Prostate gland (tissue), 2 donors: ENCODE data around the gene TRUB1. TPM values are rescaled to one million over a fixed set of nuclear protein-coding genes. Genes with fewer than 3 reads are reported as not detected.

ENCODE experiments used
- DNase-seq: peaks from one replicate; pipeline ENCODE4 v3.0.0-alpha.2; 2019; ENCODE audit warnings: low spot score
- H3K27ac ChIP-seq, 2 donors: fragments of 200-600 bp; sonication (generic); 2 replicates each; pipeline ENCODE4 v1.5.1; 2017 to 2019
- H3K27me3 ChIP-seq: fragments of 200-600 bp; sonication (generic); replicated peaks from 2 replicates; pipeline ENCODE4 v1.5.1; 2019; ENCODE audit not compliant: insufficient read depth
- H3K36me3 ChIP-seq, 2 donors: fragments of 200-600 bp; sonication (generic); 1 replicate in 1 of 2; 2 replicates in 1 of 2; pipeline versions ENCODE4 v1.5.1 to v1.8.1; 2017 to 2019
- H3K4me1 ChIP-seq: fragments of 200-600 bp; sonication (generic); replicated peaks from 2 replicates; pipeline ENCODE4 v1.5.1; 2019
- H3K4me3 ChIP-seq, 2 donors: fragments of 200-600 bp; sonication (generic); 2 replicates each; pipeline ENCODE4 v1.5.1; 2017 to 2019
- H3K9me3 ChIP-seq: fragments of 200-600 bp; sonication (generic); 2 replicates; pipeline ENCODE4 v1.5.1; 2017
- POLR2A ChIP-seq: fragments of 450-650 bp; IDR thresholded peaks from one replicate; pipeline ENCODE4 v1.6.1; 2016; ENCODE audit warnings: antibody characterized with exemption, mild to moderate bottlenecking
- POLR2AphosphoS5 ChIP-seq: sonication (generic); formaldehyde crosslinking; IDR thresholded peaks from one replicate; pipeline ENCODE4 v1.6.1; 2017; ENCODE audit warnings: antibody characterized with exemption
- WGBS: methylation state at CpG from one replicate; pipeline ENCODE4 v1.1.5; 2018; 5-methylcytosine and 5-hydroxymethylcytosine counted together
- intact Hi-C: fragments of 100-400 bp; cut with DNase I; formaldehyde crosslinking; loops from one replicate; pipeline ENCODE4 v1.14.2; 2022
- total RNA-seq, 2 donors: library from RNA; depleted of rRNA; stranded (reverse); fragments of >200 nt; gene quantifications; one replicate each; pipeline ENCODE4 v1.1.0, GENCODE V29; 2016
- TF ChIP-seq, protein P1 (sequence below), 4 experiments: fragments of 200-600 bp in 2 of 4; fragments of 450-650 bp in 2 of 4; sonication (generic) in 2 of 4; IDR thresholded peaks; 1 replicate in 3 of 4; 2 replicates in 1 of 4; pipeline ENCODE4 v1.5.1; 2016 to 2019; ENCODE audit warnings: antibody characterized with exemption in 4 of 4, mild to moderate bottlenecking in 2 of 4, moderate library complexity in 2 of 4

The TRUB1 gene
- total RNA-seq, 2 donors from 2014 or later: 24.7 to 29.1 TPM

DNA sequence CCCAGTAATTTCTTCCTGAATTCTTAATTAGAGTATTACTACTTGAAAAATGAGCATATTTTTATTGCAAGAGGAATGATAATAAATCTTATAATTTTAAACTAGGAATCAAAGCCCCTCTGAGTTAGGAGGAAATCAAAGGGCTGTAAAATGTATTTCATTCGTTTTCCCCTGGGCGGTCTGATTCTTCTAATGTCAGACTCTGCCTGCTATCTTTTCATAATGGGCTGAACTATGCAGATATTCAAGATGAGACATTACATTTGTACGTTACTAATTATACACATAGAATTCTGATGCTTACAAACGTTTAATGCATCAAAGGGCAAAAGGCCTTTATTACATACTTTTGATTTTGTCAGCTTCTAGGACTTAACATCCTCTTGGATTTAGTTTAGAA lies 16.0 kb upstream of the TRUB1 start:
- WGBS: 72% methylated on average over 4 of the region's 4 CpGs

DNA sequence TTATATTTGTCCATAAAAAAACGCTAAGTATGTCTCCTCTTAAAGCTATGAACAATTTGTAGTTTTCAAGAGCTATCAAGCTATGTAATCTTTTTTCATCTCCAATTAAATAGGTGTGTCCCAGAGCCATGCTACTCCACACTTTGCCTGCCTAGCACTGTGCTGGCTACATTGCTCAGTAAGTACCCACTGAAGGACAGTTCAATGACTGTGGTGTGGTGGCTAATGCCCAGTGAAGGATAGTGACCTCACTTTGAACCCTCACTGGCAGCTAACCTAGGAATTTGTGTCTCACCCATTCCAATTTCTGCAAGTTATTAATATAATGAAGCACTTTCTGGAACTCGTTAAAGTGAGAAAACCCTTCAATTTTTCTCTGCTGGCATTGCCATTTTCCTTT lies 14.4 kb upstream of the TRUB1 start:
- no peak overlapping the region for H3K27ac ChIP-seq
- no peaks in the 10 kb centered on the region for H3K9me3 ChIP-seq
- no peak overlapping the region for H3K4me3 ChIP-seq
- 74% methylated on average over 2 of the region's 2 CpGs for WGBS
- no peaks in the 10 kb centered on the region for H3K36me3 ChIP-seq
- TF ChIP-seq POLR2A: no peak
- TF ChIP-seq POLR2AphosphoS5: no peak
- TF ChIP-seq, protein P1, sequence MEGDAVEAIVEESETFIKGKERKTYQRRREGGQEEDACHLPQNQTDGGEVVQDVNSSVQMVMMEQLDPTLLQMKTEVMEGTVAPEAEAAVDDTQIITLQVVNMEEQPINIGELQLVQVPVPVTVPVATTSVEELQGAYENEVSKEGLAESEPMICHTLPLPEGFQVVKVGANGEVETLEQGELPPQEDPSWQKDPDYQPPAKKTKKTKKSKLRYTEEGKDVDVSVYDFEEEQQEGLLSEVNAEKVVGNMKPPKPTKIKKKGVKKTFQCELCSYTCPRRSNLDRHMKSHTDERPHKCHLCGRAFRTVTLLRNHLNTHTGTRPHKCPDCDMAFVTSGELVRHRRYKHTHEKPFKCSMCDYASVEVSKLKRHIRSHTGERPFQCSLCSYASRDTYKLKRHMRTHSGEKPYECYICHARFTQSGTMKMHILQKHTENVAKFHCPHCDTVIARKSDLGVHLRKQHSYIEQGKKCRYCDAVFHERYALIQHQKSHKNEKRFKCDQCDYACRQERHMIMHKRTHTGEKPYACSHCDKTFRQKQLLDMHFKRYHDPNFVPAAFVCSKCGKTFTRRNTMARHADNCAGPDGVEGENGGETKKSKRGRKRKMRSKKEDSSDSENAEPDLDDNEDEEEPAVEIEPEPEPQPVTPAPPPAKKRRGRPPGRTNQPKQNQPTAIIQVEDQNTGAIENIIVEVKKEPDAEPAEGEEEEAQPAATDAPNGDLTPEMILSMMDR (IDR thresholded peaks at IDR 0.05): no peak
- H3K4me1 ChIP-seq: no peaks in the 10 kb centered on the region
- H3K27me3 ChIP-seq: no peaks in the 10 kb centered on the region
- no peak for DNase-seq
- intact Hi-C loops: no loop called here

More for the DNA sequence above, 16.0 kb upstream of the TRUB1 start:
- no peak for DNase-seq
- Histone ChIP-seq H3K4me1 (no peaks in the 10 kb centered on the region), H3K27ac (no peak overlapping the region), H3K36me3 (no peaks in the 10 kb centered on the region), H3K9me3 (no peaks in the 10 kb centered on the region), H3K4me3 (no peak overlapping the region), H3K27me3 (no peaks in the 10 kb centered on the region)
- TF ChIP-seq, protein P1 (IDR thresholded peaks at IDR 0.05): no peak
- TF ChIP-seq POLR2AphosphoS5 (no peak), POLR2A (no peak)
- intact Hi-C loops: no loop called here

DNA sequence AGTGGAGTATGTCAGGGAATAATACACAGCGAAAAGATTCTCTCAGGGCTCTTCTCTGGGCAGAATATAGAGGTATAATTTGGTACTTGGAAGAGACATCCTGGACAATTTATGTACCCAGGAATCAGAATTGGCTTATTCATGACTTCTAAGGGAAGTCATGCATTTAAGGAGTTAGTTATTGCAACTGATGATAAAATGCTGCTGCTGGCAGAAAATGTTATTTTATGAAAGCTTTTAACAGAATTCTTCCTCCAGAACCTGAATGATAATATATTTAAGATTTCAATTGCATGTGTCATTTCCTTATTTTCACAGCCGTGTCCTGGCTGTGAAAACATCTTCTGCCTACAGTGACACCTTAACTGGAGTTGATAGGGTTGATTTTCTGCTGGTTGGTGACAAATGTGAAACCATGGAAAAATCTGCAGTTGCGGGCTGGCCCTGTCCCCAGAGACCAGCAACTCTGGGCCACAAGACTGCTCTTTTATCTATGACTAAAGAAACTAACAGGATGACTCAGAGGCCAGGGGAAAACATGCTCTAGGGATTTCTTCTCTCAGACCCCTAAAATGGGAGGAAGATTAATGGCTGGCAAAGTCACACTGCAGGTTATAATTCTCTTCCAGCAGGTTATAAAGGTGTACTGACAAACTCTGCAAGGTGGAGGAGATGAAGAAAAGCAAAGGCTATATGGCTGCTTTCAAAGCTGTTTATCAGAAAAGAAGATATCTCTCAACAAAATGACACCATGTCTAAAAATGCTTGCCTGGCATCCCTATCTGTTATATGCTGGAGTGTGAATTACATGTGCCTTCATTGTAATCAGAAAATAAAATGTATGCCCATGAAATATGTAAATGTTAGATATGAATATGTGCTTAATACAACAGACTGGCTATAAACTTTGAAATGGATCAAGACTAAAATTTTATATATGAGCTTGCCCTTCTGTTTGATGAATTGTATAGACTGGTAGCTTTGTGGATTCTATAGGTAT lies 12.1 kb upstream of the TRUB1 start:
- Histone ChIP-seq H3K4me3 (no peak overlapping the region), H3K4me1 (no peaks in the 10 kb centered on the region), H3K27me3 (no peaks in the 10 kb centered on the region), H3K9me3 (no peaks in the 10 kb centered on the region), H3K36me3 (no peaks in the 10 kb centered on the region), H3K27ac (no peak overlapping the region)
- intact Hi-C loops: no loop called here
- WGBS: 50% methylated on average over 3 of the region's 3 CpGs
- TF ChIP-seq, protein P1 (IDR thresholded peaks at IDR 0.05): no peak
- TF ChIP-seq POLR2A (no peak), POLR2AphosphoS5 (no peak)
- DNase-seq: no peak

DNA sequence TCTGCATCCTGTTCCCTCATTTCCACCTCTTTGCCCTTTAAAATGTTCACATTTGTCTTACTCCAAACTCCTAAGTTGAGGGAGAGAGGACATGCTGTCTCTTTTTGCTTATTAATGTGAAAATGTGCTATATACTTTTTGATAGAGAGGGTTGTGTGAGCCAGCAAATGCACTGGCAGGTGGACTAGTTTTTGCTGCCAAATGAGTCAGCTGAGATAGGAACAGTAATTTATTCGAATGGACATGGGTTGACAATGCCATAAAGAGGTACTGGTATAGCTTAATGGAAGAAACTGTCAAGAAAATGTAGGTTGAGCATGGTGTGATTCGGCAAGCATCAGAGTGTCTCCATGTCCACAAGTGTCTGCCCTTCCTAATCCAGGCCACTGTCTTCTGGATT lies 9.2 kb upstream of the TRUB1 start:
- H3K9me3 ChIP-seq: no peaks in the 10 kb centered on the region
- no peaks in the 10 kb centered on the region for H3K27me3 ChIP-seq
- DNase-seq: no peak
- TF ChIP-seq POLR2A (no peak), POLR2AphosphoS5 (no peak)
- TF ChIP-seq, protein P1 (IDR thresholded peaks at IDR 0.05): no peak
- H3K4me3 ChIP-seq: no peak overlapping the region
- intact Hi-C loops: no loop called here
- no peaks in the 10 kb centered on the region for H3K36me3 ChIP-seq
- H3K4me1 ChIP-seq: no peaks in the 10 kb centered on the region
- WGBS: 53% methylated on average over 2 of the region's 2 CpGs
- no peak overlapping the region for H3K27ac ChIP-seq

DNA sequence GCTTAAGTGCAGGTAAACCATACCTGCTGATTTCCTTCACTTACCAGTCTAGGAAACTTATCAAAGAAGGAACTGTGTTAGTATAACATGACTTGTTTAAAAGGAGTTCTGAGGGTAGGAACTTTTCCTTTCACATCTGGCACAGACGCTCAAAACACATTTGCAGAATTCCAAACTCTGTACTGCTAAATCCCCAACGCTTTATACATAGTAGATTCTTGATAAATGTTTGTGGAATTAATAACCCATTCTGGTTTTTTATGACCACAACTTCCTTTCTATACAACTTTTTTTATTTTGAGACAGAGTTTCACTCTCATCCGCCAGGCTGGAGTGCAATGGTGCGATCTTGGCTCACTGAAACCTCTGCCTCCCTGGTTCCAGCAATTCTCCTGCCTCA lies 7.7 kb upstream of the TRUB1 start:
- H3K4me1 ChIP-seq: no peaks in the 10 kb centered on the region
- intact Hi-C loops: no loop called here
- H3K36me3 ChIP-seq: no peaks in the 10 kb centered on the region
- DNase-seq: no peak
- no peak overlapping the region for H3K27ac ChIP-seq
- TF ChIP-seq, protein P1 (IDR thresholded peaks at IDR 0.05): no peak
- TF ChIP-seq POLR2A (no peak), POLR2AphosphoS5 (no peak)
- H3K9me3 ChIP-seq: no peaks in the 10 kb centered on the region
- H3K27me3 ChIP-seq: no peaks in the 10 kb centered on the region
- H3K4me3 ChIP-seq: no peak overlapping the region
- WGBS: 87% methylated on average over 4 of the region's 4 CpGs
